Panc1 (cell line): ENCODE data around the gene ATP6V0D1.
A peak's percentile ranks its signal among the peaks of the same experiment; 100 is the strongest.

ENCODE experiments used
- POLR2AphosphoS5 ChIP-seq: IDR thresholded peaks from 2 replicates; pipeline ENCODE4 v1.6.1; 2012; ENCODE audit warnings: mild to moderate bottlenecking, low read depth, low read length, moderate library complexity
- TF ChIP-seq, protein P1 (sequence below): fragments of 450-650 bp; IDR thresholded peaks from 2 replicates; pipeline ENCODE4 v1.5.1; 2017; ENCODE audit warnings: mild to moderate bottlenecking
- TF ChIP-seq, protein P2 (sequence below), 2 experiments: IDR thresholded peaks; 2 replicates each; pipeline ENCODE4 v1.6.1; 2011 to 2012; ENCODE audit warnings: low read depth in 2 of 2, control low read depth in 1 of 2, low read length in 1 of 2, mild to moderate bottlenecking in 1 of 2, moderate library complexity in 1 of 2; ENCODE audit not compliant: insufficient read depth in 1 of 2

DNA sequence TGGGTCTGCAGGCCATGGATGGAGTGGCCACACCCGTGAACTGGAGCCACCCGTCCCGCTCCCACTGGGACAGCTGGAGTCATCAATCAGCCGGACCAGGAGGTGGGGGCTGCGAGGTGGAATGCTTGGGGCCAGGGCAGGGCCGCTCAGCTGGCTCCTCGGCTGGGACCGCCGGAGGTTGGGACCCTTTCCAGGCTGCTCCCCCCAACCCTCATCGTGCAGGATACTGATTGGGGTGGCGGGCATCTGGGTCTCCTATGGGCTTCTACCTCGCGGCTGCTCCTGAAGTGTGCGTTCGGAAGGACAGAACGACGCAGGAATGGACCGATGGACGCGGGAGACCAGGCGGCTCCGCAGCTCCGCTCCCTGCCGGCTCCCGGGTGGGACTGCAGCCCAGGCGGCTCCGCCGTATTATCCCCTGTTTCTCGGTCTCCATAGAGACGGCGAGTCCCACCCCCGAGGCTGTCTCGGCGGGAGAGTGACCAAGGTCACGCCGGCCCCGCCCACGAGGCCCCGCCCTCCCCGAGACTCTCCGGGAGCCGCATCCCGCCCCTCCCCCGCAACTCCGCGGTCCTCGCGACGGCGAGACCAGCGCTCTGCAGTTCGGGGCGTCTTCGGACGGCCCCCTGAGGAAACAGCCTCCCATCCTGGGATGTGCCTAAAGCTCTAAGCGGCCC, 87.7 kb downstream of the ATP6V0D1 start, which contains the start of gene TPPP3:
- TF ChIP-seq POLR2AphosphoS5 = no peak
- TF ChIP-seq, protein P1, sequence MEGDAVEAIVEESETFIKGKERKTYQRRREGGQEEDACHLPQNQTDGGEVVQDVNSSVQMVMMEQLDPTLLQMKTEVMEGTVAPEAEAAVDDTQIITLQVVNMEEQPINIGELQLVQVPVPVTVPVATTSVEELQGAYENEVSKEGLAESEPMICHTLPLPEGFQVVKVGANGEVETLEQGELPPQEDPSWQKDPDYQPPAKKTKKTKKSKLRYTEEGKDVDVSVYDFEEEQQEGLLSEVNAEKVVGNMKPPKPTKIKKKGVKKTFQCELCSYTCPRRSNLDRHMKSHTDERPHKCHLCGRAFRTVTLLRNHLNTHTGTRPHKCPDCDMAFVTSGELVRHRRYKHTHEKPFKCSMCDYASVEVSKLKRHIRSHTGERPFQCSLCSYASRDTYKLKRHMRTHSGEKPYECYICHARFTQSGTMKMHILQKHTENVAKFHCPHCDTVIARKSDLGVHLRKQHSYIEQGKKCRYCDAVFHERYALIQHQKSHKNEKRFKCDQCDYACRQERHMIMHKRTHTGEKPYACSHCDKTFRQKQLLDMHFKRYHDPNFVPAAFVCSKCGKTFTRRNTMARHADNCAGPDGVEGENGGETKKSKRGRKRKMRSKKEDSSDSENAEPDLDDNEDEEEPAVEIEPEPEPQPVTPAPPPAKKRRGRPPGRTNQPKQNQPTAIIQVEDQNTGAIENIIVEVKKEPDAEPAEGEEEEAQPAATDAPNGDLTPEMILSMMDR = peak; percentile 62
- TF ChIP-seq, protein P2, sequence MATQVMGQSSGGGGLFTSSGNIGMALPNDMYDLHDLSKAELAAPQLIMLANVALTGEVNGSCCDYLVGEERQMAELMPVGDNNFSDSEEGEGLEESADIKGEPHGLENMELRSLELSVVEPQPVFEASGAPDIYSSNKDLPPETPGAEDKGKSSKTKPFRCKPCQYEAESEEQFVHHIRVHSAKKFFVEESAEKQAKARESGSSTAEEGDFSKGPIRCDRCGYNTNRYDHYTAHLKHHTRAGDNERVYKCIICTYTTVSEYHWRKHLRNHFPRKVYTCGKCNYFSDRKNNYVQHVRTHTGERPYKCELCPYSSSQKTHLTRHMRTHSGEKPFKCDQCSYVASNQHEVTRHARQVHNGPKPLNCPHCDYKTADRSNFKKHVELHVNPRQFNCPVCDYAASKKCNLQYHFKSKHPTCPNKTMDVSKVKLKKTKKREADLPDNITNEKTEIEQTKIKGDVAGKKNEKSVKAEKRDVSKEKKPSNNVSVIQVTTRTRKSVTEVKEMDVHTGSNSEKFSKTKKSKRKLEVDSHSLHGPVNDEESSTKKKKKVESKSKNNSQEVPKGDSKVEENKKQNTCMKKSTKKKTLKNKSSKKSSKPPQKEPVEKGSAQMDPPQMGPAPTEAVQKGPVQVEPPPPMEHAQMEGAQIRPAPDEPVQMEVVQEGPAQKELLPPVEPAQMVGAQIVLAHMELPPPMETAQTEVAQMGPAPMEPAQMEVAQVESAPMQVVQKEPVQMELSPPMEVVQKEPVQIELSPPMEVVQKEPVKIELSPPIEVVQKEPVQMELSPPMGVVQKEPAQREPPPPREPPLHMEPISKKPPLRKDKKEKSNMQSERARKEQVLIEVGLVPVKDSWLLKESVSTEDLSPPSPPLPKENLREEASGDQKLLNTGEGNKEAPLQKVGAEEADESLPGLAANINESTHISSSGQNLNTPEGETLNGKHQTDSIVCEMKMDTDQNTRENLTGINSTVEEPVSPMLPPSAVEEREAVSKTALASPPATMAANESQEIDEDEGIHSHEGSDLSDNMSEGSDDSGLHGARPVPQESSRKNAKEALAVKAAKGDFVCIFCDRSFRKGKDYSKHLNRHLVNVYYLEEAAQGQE (IDR thresholded peaks at IDR 0.05; ENCODE audit: insufficient read depth in 1 of 2, low read depth in 2 of 2, low read length in 1 of 2) = no peak
